Measurements from ENCODE around the gene ARHGEF7.

- TF ChIP-seq CTCF (conservative IDR thresholded peaks at IDR 0.05 in 1 of 2, IDR thresholded peaks at IDR 0.05 in 1 of 2; ENCODE audit: extremely low read depth in 1 of 2, insufficient read depth in 1 of 2, low read depth in 1 of 2, low read length in 2 of 2) (no peak), EZH2 (IDR thresholded peaks at IDR 0.05; ENCODE audit: borderline replicate concordance, low read length) (no peak)
These were observed 134.7 kb downstream of the ARHGEF7 start for GRCh38 chr13:111249637-111250360.
